Skeletal muscle satellite cell (primary cell): ENCODE measurements around the gene HACE1.

Source experiments
- H3K27me3 ChIP-seq: 2 replicates; pipeline ENCODE4 v1.7.0; 2013; ENCODE audit warnings: low read length; ENCODE audit not compliant: control insufficient read depth, insufficient read depth
- H3K36me3 ChIP-seq: 2 replicates; pipeline ENCODE4 v1.7.0; 2013; ENCODE audit warnings: mild to moderate bottlenecking, control low read depth, low read length; ENCODE audit not compliant: insufficient read depth
- H3K4me1 ChIP-seq: 2 replicates; pipeline ENCODE4 v1.7.0; 2013; ENCODE audit warnings: low read length; ENCODE audit not compliant: control insufficient read depth, insufficient read depth
- H3K4me2 ChIP-seq: 2 replicates; pipeline ENCODE4 v1.7.0; 2013; ENCODE audit warnings: mild to moderate bottlenecking, low read length
- H3K4me3 ChIP-seq: 2 replicates; pipeline ENCODE4 v1.7.0; 2013; ENCODE audit warnings: low read length
- H3K9ac ChIP-seq: 2 replicates; pipeline ENCODE4 v1.7.0; 2013; ENCODE audit warnings: mild to moderate bottlenecking, low read depth, low read length, moderate library complexity
- H3K9me3 ChIP-seq: replicated peaks from 2 replicates; pipeline ENCODE4 v1.7.0; 2013; ENCODE audit warnings: mild to moderate bottlenecking, control low read depth, low read length

The HACE1 gene

DNA sequence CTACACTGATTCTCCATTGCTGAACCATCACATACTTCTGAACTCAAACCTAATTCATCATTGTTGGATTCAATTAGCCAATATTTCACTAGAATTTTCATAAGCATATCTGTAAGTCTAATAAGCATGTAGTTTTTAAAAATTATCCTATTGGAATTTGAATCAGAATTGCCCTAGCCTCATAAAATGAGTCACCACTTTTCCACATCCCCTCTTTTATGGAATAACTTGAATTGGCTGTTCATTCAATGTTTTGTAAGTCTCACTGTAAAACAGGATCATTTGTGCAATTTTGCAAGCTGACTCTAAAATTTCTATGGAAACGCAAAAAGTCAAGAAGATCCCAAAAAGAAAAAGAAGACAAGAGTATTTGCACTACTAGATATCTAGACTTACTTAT is 141.0 kb downstream of the HACE1 start:
- peaks cover 5% of the 10 kb centered on the region for H3K4me1 ChIP-seq
- no peaks in the 10 kb centered on the region for H3K36me3 ChIP-seq
- H3K27me3 ChIP-seq: no peaks in the 10 kb centered on the region
- H3K4me3 ChIP-seq: no peak overlapping the region
- H3K9ac ChIP-seq: no peak overlapping the region
- no peaks in the 10 kb centered on the region for H3K9me3 ChIP-seq
- no peak overlapping the region for H3K4me2 ChIP-seq

DNA sequence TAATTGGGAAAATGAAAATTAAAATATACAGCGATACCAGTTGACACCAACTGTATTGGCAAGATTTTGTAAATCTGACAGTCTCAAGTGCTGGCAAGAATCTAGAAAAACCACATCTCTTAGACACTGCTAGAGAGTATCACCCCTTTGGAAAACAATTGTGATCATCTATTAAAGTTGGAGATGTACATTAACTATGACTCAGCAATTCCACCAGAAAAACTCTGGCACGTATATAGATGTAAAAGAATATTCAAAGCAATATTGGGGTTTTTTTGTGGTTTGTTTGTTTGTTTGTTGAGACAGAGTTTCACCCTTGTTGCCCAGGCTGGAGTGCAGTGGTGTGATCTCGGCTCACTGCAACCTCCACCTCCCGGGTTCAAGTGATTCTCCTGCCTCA is 142.9 kb downstream of the HACE1 start:
- Histone ChIP-seq H3K4me3 (no peak overlapping the region), H3K27me3 (no peaks in the 10 kb centered on the region), H3K9me3 (no peaks in the 10 kb centered on the region), H3K36me3 (no peaks in the 10 kb centered on the region), H3K9ac (no peak overlapping the region), H3K4me1 (peaks cover 6% of the 10 kb centered on the region), H3K4me2 (no peak overlapping the region)

DNA sequence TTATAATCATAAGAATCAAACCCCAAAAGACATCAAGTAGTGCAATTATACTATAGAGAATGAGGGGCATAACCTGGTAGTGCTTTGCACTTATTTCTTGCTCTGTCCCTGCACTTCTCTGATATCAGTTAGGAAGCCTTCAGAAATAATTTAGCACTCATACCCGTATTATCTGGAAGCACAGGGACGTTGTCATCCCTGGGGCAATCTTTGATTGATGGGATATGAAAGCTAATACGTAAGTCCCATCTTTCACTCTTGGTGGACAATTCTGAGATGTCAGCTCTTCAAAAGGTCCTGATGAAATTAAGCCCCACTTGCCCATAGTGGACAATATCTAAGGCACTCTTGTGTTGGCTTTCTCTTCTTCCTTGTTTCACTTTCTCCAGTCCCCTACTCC is 144.9 kb downstream of the HACE1 start:
- Histone ChIP-seq H3K4me1 (peaks cover 16% of the 10 kb centered on the region), H3K9me3 (no peaks in the 10 kb centered on the region), H3K4me3 (no peak overlapping the region), H3K4me2 (no peak overlapping the region), H3K27me3 (no peaks in the 10 kb centered on the region), H3K9ac (no peak overlapping the region), H3K36me3 (no peaks in the 10 kb centered on the region)

DNA sequence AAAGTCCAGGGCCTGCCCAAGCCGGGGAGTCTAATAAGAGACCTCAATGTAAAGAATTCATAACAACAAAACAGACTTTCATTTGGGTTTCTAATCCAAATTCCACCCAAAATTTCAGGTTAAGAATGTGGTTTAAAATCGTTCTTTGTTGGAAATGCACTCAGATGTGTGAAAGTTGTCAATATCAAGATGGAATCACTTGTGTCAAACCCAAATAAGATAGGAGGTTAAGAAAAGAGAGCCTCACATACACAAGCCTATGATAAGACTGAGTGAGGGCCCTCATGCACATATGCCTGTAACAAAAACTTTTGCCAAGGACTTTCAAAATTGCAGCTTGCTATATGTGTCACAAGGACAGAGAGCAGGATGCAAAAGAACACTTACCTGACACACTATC is 145.7 kb downstream of the HACE1 start:
- Histone ChIP-seq H3K36me3 (no peaks in the 10 kb centered on the region), H3K9ac (no peak overlapping the region), H3K4me2 (no peak overlapping the region), H3K9me3 (no peaks in the 10 kb centered on the region), H3K4me1 (peaks cover 14% of the 10 kb centered on the region), H3K27me3 (no peaks in the 10 kb centered on the region), H3K4me3 (no peak overlapping the region)

DNA sequence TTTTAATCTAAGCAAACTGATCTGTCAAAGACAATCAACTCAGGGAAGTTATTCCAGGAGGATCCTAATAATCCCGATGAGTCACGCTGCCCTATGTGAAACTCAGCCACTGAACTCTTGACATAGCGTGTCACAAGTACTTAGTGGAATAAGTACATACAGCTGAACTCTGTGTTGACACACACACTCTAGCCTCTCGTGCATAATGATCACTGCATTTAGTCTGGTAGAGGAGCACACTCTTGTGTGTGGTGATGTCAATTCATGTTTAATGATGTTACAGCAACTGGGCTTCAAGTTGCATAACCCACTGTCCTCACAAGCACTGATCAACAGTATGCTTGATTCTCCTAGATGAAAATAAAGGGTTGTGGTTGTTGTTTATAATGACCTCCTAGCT is 148.3 kb downstream of the HACE1 start:
- Histone ChIP-seq H3K4me2 (no peak overlapping the region), H3K4me1 (peaks cover 11% of the 10 kb centered on the region), H3K4me3 (no peak overlapping the region), H3K9me3 (no peaks in the 10 kb centered on the region), H3K27me3 (no peaks in the 10 kb centered on the region), H3K36me3 (no peaks in the 10 kb centered on the region), H3K9ac (no peak overlapping the region)

DNA sequence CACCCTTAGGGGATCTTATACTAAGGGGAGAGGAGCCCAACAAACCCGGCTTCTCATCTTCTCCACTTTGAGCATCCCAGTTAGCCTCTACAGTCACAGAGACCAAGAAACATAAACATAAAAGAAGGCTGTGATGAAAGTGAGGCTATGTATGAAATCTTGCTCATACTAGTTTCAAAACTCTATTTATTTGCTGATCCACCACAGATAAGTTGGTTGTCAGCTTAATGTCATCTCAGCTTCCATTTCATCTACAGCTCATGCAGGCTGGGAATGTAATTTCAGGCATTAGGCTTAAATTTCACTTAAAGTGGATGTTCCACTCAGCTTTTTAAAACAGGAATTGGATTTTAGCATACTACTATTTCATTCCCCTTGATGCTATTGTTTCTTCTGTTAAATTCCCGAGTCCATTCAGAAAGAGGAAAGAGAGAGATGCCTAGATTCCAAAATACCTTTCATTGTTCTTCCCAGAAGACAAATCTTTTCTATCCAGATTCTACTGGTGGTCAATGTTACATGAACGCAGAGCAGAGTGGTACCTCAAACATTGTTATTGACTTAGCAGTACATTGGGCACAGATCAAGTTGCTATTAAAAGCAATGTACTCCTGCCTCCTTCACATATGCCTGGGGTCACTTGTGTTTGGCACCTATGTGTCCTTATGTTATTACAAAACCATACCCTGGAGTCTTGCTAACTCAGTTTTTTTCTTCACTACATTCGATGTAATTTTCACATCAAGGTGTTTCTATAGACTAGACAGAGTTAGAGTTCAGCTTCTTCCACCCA is 149.0 kb downstream of the HACE1 start:
- no peak overlapping the region for H3K4me2 ChIP-seq
- H3K36me3 ChIP-seq: no peaks in the 10 kb centered on the region
- H3K4me3 ChIP-seq: no peak overlapping the region
- H3K9ac ChIP-seq: no peak overlapping the region
- H3K4me1 ChIP-seq: peaks cover 11% of the 10 kb centered on the region
- H3K27me3 ChIP-seq: no peaks in the 10 kb centered on the region
- H3K9me3 ChIP-seq: no peaks in the 10 kb centered on the region

DNA sequence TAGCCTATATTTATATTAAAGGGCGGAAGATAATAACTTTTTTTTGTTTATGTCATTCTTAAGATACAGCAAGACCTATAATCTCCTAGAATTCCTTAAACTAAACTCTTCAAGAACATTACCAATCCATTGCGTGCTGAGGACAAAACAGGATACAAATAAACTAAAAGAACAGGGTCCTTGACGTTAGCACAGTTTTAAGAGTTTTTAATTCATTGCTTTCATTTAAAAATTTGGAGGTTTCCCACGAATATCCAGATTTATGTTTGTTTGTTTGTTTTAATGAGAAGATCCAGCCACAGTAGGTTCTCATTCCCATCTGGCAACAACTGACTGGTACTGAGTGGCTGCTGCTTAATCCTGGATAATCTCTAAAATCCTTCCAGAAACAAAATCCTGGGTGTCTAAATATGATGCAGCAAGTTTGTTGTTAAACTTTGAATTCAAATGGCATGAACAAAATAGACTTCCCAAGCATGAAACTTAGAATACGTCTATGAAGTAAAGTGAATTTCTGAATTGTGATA is 153.7 kb downstream of the HACE1 start:
- Histone ChIP-seq H3K27me3 (no peaks in the 10 kb centered on the region), H3K9me3 (no peaks in the 10 kb centered on the region), H3K4me3 (no peak overlapping the region), H3K9ac (no peak overlapping the region), H3K4me2 (no peak overlapping the region), H3K36me3 (no peaks in the 10 kb centered on the region), H3K4me1 (peaks cover 16% of the 10 kb centered on the region)

DNA sequence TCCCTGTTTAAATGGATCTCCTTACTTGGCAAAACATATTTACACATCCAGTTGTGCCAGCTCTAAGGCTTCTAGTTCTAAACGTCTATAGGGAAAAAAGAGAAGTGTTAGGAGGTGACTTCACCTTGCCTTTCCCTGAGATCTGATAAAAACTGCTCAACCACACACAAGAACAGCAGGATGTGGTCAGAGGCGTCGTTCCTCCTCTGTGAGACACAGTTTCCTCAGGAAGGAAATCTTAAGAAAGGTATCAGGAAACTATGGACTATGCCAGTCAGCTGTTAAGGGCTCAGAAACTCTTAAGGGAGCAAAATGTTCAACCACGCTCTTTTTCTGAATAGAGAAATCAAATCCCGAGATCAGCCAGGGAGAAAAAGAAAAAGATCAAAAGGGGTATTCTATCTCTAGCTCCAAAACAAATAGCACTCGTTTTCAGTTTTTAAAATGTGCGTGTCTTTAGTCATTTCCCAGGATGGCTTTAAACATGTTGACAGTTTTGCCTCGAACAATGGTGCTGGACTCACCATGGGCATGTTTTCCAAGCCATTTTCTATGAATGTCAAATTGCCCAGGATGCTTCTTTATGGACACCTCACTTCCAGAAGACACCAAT is 154.5 kb downstream of the HACE1 start:
- Histone ChIP-seq H3K9me3 (no peaks in the 10 kb centered on the region), H3K36me3 (no peaks in the 10 kb centered on the region), H3K9ac (no peak overlapping the region), H3K4me3 (no peak overlapping the region), H3K4me1 (peaks cover 15% of the 10 kb centered on the region), H3K4me2 (peak overlapping the region; percentile 10), H3K27me3 (no peaks in the 10 kb centered on the region)

DNA sequence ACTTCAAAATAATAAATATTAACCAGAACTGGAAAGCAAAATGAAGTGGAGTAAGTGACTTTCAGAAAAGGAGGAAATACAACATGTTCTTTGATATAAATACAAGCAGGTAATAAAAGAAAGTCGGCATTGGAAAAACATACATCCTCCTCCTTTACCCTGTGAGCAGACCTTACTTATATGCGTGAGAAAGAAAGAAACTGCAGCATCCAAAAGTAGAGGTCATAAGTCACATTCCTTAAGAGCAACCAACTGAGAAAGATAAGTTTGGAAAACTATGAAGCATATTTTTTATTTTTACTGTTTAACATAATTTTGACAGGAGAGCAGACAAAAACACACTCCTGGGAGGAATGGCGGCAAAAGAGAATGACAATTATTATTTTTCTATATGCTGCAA is 155.5 kb downstream of the HACE1 start:
- H3K9ac ChIP-seq: no peak overlapping the region
- no peaks in the 10 kb centered on the region for H3K27me3 ChIP-seq
- peaks cover 15% of the 10 kb centered on the region for H3K4me1 ChIP-seq
- H3K9me3 ChIP-seq: no peaks in the 10 kb centered on the region
- no peak overlapping the region for H3K4me3 ChIP-seq
- no peaks in the 10 kb centered on the region for H3K36me3 ChIP-seq
- no peak overlapping the region for H3K4me2 ChIP-seq

DNA sequence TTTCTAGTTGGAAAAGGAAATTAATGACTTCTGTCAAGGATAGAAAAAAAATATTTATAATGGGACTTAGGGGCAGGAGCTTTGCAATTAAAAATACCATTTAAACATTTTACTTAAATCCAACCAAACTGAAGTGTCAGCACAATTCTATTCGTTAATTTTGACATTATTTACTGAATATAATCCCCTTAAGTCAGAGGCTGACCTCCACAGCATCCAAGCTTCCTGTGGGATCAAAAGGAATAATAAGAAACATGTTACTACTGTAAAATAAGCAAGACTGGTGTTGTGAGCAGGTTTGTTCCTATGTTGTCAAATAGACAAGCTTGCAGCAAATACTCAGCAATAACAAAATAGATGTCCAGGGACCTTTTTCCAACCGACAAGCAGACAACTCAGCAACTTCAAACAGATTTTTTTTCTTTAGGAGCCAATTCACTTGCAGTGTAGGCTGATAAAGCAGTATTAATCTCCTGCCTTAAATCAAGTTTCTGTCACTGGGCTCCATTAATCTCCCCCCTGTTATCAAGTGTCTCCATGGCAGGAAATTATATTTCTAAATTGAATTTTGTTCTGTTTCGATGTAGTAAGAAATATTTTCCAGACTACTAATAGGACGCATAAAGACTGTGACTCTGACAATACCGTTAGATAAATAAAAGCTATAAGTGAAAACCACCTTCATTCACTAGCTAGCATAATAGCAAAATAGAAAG is 157.4 kb downstream of the HACE1 start:
- H3K9me3 ChIP-seq: no peaks in the 10 kb centered on the region
- no peak overlapping the region for H3K4me3 ChIP-seq
- H3K4me1 ChIP-seq: peaks cover 15% of the 10 kb centered on the region
- H3K27me3 ChIP-seq: no peaks in the 10 kb centered on the region
- no peak overlapping the region for H3K9ac ChIP-seq
- H3K4me2 ChIP-seq: no peak overlapping the region
- no peaks in the 10 kb centered on the region for H3K36me3 ChIP-seq

DNA sequence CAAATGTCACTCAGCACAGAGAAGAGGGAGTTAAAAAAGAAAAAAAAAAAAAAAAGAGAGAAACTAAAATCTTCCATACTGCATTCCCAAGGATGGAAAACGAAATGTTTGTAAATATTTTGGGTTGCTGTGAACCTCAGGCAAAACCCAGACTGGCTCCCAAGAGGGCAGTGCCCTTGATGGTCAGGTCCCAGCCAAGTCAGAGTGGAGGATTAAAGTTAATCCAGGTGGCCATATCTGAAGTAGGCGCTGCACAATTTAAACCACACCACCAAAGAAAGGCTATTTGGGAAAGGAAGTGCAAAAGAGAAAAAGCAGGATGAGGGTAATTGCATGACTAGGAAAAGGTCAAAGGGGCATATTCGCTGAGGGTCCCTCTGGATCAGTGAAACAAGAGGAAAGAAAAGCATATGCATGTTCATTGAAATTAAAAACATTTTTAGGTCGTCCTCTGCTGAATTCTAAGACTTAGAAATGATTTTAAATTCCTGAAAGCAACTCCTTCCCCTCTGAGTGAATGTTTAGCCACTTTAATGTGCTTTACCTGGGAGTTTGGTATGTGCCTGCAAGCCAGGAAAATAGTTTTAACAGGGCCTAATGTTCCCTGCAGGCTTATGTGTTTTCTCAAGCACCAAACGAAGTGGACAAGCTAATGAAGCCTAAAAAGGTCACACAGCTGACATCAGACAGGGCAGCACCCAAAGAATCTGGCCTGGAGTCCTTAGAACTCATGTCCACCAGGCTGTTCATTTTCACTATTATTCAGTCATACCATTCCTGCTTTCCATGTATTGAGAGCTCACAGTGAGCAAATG is 159.1 kb downstream of the HACE1 start:
- no peak overlapping the region for H3K4me3 ChIP-seq
- H3K9me3 ChIP-seq: no peaks in the 10 kb centered on the region
- H3K4me2 ChIP-seq: no peak overlapping the region
- no peaks in the 10 kb centered on the region for H3K27me3 ChIP-seq
- H3K4me1 ChIP-seq: peaks cover 15% of the 10 kb centered on the region
- H3K36me3 ChIP-seq: no peaks in the 10 kb centered on the region
- H3K9ac ChIP-seq: no peak overlapping the region
